Measurements from ENCODE around the gene TMEM258.

The TMEM258 gene

GRCh38 chr11:61764606-61765260 is 27.7 kb downstream of the TMEM258 start:
- H3K4me3 ChIP-seq (ENCODE audit: low read length): no peak overlapping the region
- TF ChIP-seq, protein P1, sequence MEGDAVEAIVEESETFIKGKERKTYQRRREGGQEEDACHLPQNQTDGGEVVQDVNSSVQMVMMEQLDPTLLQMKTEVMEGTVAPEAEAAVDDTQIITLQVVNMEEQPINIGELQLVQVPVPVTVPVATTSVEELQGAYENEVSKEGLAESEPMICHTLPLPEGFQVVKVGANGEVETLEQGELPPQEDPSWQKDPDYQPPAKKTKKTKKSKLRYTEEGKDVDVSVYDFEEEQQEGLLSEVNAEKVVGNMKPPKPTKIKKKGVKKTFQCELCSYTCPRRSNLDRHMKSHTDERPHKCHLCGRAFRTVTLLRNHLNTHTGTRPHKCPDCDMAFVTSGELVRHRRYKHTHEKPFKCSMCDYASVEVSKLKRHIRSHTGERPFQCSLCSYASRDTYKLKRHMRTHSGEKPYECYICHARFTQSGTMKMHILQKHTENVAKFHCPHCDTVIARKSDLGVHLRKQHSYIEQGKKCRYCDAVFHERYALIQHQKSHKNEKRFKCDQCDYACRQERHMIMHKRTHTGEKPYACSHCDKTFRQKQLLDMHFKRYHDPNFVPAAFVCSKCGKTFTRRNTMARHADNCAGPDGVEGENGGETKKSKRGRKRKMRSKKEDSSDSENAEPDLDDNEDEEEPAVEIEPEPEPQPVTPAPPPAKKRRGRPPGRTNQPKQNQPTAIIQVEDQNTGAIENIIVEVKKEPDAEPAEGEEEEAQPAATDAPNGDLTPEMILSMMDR (IDR thresholded peaks at IDR 0.05; ENCODE audit: insufficient read depth, low read depth, low read length, missing control alignments): no peak
- DNase-seq (ENCODE audit: low read depth): no peak

GRCh38 chr11:61763930-61764605 is 28.3 kb downstream of the TMEM258 start:
- TF ChIP-seq, protein P1 (IDR thresholded peaks at IDR 0.05; ENCODE audit: insufficient read depth, low read depth, low read length, missing control alignments): no peak
- H3K4me3 ChIP-seq (ENCODE audit: low read length): no peak overlapping the region

GRCh38 chr11:61762798-61763197 is 29.6 kb downstream of the TMEM258 start:
- H3K4me3 ChIP-seq (ENCODE audit: low read length): no peak overlapping the region
- TF ChIP-seq, protein P1 (IDR thresholded peaks at IDR 0.05; ENCODE audit: insufficient read depth, low read depth, low read length, missing control alignments): no peak
- no peak for DNase-seq (ENCODE audit: low read depth)

More at GRCh38 chr11:61763930-61764605, 28.3 kb downstream of the TMEM258 start:
- DNase-seq (ENCODE audit: low read depth): no peak

- no peak overlapping the region for H3K4me3 ChIP-seq (ENCODE audit: low read length)
- DNase-seq (ENCODE audit: low read depth): no peak
- TF ChIP-seq, protein P1 (IDR thresholded peaks at IDR 0.05; ENCODE audit: insufficient read depth, low read depth, low read length, missing control alignments): no peak
These were observed 30.2 kb downstream of the TMEM258 start for GRCh38 chr11:61762223-61762615.

DNA sequence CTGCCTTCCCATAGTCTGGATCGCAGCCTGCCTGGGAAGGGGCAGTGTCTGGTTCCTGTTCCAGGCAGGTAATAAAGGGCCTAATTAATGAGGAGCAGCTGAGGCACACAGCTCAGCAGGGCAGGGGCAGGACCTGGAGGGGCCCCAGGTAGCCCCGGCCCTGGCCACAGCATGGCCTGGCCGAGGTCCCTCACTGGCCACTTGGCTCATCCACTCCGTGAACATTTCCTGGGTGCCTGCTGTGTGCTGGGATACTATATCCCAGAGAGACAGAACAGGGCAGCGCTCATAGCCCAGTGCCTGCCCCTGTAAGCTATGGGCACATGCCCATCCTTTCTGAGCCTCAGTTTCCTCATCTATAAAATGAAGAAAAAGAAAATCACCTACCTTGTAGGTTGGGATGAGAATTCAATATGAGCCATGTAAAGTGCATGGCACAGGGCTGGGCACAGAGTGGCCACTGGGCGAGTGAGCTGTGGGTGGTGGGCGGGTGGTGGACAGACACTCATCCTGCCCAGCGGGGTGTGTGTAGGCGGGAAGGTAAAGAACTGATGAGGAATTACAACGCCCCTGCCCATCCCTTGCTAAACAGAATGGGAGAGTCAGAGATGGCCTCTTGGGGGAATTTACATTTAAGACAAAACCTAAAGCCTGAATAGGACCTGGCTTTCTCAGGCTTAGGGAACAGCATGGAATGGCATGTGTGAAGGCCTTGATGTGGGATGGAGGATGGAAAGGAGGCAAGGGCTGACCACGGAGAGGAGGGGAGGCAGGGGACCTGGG is 30.8 kb downstream of the TMEM258 start:
- TF ChIP-seq, protein P1 (IDR thresholded peaks at IDR 0.05; ENCODE audit: insufficient read depth, low read depth, low read length, missing control alignments): no peak
- H3K4me3 ChIP-seq (ENCODE audit: low read length): no peak overlapping the region
- no peak for DNase-seq (ENCODE audit: low read depth)

GRCh38 chr11:61760946-61761345 is 31.5 kb downstream of the TMEM258 start:
- TF ChIP-seq, protein P1 (IDR thresholded peaks at IDR 0.05; ENCODE audit: insufficient read depth, low read depth, low read length, missing control alignments): no peak
- DNase-seq (ENCODE audit: low read depth): no peak
- no peak overlapping the region for H3K4me3 ChIP-seq (ENCODE audit: low read length)
